ENCODE results near the gene EPN1.
"Not testable (repeated sequence)": the region's sequence is repeated elsewhere in the genome, so short reads cannot be mapped to it uniquely, and the experiment has no call there.

The EPN1 gene

DNA sequence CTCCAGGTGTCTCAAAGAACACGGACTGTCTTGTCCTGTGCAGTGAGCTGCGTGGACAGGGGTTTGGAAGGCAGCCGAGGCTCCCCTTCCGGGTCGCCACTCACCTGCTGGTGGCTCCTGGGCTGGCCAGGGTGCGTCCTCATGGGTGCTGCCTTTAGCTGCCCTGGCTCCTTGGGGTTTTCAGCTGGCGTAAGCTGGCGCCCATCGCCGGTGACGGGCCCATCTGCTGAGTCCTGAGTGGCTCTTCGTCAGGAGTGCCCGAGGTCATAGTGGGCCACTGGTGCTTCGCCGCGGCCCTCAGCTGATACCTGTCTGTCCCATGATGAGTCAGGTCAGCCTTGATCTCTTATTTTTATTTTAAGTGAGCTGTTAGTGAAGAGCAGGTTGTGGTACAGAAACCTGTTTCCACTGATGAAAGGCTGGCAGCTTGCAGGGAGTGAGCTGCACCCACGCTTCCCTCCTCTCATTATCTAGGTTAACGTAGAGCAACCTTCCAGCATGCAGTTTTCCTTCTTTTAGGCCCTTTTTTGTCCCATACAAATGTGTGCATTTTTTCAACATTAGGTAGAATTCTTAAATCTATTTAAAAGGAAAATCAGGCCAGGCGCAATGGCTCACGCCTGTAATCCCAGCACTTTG lies 18.4 kb downstream of the EPN1 start:
- no peak for DNase-seq (ENCODE audit: low read depth)

DNA sequence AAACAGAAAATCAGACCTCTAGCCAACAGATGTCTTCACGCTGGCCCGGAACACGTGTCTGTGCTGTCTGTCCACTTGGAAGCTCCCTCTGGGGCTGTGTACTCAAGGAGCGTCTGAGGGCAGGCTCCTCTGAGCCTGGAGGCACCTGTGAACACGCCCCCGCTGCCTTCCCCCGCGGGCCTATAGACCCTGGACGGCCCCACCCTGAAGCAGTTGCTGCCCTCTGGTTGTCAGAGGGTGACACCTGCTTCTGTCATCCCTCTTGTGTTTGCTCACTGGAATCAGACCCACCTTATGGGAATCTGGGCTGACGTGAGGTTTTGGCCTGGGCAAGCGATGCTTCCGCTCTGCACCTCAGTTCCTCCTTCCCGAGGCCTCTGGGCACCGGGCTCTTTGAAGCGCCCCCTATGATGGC lies 19.2 kb downstream of the EPN1 start:
- DNase-seq (ENCODE audit: low read depth): no peak

DNA sequence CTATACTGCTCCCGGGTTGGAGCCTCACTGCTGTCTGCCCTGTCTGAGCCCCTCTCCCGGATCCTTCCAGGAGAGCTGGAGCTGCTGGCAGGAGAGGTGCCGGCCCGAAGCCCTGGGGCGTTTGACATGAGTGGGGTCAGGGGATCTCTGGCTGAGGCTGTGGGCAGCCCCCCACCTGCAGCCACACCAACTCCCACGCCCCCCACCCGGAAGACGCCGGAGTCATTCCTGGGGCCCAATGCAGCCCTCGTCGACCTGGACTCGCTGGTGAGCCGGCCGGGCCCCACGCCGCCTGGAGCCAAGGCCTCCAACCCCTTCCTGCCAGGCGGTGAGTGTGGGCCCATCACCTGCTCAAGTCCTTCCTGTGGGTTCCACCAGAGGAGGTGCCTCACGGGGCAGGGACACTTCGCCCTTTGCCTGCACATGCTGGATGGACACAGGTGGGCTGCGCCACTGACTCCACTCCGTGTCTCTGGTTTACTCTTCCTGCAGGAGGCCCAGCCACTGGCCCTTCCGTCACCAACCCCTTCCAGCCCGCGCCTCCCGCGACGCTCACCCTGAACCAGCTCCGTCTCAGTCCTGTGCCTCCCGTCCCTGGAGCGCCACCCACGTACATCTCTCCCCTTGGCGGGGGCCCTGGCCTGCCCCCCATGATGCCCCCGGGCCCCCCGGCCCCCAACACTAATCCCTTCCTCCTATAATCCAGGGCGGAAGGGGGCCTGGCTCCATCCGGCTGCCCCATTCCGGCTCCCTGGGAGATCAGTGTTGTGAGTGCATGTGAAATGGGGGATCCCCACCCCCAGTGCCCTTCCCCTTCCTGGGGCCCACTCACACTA lies 19.8 kb downstream of the EPN1 start:
- DNase-seq (ENCODE audit: low read depth): no peak

DNA sequence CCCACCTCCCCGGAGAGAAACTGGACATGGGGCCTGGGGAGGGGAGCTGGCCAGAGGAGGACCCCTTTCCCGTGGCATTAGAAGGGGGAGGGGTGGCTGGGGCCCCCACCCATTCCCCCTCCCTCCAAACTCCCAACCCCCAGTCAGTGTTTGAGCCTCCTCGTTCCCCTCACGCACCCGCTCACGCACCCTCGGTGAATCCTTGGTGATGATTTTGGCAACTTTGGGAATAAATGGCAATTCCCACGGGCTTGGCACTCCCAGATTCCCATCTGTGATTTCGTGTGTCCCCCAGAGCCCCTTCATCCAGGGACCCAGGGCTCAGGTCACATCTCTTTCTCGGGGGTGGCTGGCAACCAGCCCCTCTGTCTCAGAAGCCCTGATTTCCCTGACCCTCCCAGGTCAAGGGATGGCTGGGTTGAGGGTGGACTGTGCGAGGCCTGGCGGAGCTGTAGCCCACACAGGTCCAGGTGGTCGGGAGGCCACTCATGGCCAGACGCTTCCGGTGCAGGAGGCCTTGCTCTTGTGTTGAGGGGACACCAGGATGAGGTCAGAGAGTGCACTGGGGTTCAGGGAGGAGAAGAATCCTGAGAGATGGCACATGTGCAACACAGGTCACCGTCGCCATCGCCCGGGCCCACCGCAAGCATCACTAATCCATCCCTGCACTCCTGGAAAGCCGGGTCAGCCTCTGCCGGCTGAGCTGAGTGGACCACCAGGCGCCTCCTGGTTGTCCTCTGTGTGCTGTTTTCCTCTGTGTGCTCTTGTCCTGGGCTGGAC lies 20.7 kb downstream of the EPN1 start:
- no peak for DNase-seq (ENCODE audit: low read depth)

DNA sequence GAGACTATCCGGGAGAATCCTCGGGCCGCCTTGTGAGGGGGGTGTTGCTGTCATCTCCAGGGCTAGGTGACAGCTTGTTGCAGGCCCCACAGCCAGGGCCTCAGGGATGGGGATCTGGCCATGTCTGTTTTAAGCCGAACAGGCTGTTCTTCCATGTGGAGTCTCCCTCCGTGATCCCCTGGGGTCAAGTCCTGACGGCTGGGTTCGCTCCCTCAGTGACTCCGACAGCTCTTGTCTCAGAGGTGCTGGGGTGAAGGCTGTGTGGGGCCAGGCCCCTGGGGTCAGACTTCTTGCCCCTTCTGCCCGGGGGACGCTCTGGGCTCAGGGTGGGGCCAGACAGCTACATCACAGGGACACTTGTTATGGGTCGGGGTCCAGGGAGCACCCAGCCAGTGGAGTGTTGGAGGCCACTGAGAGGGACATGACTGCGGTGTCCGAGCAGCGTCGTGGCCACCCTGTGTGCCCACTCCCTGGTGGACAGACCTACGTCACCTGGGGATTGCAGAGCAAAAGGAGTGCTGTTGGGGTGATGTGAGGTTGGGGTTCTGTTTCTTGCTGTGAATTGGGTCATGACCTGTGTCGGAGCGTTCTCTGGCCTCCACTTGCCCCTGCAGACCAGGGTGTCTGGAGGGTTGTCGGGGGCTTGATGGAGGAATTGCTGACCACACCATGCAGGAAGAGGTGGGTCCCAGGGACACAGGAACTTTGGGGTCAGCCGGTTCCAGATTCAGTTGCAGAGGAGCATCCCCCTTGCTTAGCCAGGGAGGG lies 21.5 kb downstream of the EPN1 start:
- DNase-seq (ENCODE audit: low read depth): no peak

DNA sequence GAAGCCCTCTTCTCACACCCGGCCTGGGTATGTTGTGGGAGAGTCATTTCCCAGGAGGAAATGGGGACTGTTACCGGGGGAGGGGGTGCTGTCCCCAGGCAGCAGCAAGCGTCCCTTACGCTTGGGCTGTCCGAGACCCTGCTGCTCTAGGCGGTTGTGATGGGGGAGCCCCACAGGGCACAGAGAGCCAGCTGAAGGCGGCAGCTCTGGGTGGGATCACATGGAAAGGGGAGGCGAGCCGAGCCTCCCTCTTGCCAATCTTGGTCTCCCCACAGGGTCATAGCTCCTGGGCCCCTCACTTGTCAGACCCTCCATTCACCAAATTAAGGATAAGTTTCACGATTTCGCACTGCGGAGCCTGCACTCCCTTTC lies 22.0 kb downstream of the EPN1 start:
- DNase-seq (ENCODE audit: low read depth): no peak

DNA sequence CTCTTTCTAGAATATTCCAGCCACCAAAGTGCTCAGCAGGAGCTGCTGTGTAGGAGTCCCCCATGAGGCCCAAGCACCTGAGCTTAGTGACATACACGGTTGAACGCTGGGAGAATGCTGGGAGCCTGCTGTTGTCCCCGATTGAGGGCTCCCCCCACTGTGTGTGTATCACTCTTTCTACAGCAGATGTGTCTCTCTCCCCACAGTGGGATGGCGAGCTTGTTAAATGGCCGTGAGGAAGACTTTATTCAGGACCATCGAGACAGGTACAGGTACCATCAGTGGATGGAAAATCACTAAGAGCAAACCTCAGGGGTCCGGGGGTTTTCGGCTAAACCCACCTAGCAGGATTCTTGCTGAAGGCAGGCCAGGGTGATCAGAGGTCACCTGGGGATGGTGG lies 22.7 kb downstream of the EPN1 start:
- DNase-seq (ENCODE audit: low read depth): no peak

DNA sequence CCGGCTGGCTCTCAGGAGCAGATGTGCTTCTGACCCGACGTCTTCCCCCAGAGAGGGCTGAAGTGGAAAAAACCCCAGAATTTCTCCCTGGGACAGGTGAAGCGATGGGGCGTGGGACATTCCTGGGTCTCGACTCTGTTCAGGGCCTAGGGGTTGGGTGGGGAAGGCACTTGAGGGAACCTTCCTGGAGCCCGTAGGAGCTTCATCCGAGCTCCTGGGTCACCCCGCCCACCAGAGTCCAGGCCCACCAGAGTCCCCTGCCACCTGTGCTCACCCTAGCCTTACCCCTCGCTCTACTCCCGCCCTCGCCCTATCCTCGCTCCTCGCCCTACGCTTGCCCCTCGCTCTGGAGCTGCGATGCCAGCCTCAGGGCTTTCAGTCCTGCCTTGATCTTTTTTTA lies 23.2 kb downstream of the EPN1 start:
- no peak for DNase-seq (ENCODE audit: low read depth)

DNA sequence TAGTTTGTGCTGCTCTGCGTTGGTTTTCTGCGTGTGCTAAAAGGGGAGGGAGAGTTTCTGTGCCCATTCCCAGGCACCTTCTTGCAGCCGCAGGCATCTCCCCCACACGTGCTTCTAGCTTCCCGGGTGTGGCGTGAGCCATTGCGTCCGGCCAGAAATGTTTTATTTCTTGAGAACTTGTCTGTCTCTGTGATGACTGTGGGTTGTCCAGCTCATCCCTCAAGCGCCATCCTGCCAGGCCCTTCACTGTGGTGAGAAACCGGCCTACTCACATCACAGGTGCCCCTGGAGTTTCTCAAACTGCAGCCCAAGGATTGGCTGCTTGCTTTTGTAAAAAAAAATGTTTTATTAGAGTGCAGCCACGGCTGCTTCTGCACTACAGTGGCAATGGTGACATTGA lies 24.2 kb downstream of the EPN1 start:
- no peak for DNase-seq (ENCODE audit: low read depth)

DNA sequence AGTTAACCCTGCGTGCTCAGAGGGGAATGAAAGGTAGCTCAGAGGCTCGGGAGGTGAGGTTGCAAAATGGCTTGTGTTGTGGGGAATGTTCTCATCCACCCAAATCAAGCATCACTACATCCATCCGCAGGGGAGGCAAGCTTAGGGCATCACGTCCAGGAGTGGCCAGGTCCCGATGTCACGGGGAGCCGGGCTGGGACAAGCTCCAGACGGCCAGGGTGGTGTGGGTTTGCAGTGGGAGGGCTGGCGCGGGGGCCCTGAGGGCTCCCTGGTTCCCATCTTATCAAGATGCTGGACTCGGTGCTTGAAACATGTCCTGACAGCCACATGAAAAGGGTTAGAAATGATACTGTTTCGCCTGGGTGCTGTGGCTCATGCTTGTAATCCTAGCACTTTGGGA lies 25.8 kb downstream of the EPN1 start:
- DNase-seq (ENCODE audit: low read depth): no peak

DNA sequence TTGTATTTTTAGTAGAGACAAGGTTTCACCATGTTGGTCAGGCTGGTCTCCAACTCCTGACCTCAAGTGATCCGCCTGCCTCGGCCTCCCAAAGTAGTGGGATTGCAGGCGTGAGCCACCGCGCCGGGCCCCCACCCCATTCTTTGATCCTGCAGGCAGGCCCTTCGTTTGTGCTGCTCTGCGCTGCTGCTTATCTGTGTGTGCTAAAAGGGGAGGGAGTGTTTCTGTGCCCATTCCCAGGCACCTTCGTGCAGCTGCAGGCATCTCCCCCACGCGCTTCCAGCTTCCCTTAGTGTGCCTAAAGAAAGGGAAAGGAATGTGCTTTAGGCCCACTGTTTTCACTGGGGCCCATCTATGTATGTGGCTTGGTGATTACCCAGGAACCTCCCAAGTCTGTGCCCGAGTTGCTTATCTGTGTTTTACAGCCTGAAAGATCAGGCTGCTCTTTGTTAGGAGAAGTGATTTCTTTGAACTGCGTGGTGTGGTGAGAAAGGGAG lies 27.2 kb downstream of the EPN1 start:
- DNase-seq (ENCODE audit: low read depth): no peak

DNA sequence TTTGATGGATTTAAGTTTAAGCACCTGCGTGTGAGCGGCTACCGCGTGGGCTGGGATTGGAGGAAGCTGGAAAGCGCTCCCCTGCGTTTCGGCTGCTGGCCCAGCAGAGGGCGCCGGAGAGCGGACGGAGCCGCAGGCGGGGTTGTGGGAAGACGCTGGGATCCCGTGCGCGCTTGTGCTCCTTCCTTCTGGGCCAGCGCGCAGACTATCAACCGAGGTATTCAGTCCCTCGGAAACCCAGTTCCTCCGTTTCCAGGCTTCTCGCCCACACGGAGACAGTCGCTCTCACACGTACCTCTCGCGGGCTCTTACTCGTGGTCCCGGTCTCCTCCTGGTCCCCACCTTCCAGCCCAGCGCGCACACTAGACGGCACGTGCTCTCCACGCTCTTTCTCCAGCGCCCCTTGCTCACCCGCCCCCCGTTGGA lies 28.8 kb downstream of the EPN1 start:
- DNase-seq (ENCODE audit: low read depth): no peak

DNA sequence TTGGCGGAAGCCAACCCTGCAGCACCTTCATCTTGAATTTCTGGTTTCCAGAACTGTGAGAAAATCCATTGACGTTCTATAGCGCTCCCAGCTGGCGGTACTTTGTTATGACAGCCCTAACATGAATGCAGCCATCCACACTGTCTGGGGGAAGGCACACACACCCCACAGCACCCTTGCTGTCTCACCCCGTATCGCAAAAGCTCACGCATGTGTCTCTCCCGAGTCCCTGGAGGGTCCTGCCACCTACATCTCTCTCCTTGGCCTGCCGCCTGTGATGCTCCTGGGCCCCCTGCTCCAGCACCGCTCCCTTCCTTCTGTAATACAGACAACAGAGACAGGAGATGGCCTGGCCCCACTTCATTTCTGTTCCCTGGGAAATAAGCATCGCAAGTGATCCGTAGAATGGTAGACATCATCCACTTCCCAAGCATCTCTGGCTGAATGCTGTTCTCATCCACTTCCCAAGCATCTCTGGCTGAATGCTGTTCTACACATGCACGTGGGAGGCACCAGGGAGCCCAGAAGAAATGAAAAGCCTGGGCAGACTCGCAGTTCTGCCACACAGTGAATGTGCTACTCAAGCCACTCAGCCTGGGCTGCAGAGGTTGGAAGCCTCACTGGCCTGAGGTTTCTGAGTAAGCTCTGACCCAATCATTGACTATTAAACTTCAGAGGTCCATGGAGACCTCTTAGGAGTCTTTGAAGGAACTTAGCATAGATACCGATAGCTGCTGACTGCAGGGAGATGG lies 29.6 kb downstream of the EPN1 start:
- DNase-seq (ENCODE audit: low read depth): no peak

DNA sequence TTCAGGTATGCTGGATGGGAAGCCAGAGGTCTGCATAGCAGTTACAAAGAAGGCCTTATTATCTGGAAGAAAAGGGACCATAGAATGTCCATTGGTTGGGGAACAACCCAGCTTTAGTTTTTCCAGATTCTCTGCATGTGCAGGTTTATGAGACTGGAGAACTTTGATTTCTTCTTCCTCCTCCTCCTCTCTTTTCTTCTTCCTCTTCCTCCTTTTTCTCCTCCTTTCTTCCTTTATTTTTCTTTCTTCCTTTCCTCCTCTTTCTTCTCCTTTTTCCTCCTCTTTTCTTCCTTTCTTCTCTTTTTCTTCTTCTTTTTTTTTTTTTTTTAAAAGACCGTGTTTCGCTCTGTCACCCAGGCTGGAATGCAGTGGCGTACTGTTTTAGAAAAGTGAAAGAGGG lies 30.9 kb downstream of the EPN1 start:
- no peak for DNase-seq (ENCODE audit: low read depth)

DNA sequence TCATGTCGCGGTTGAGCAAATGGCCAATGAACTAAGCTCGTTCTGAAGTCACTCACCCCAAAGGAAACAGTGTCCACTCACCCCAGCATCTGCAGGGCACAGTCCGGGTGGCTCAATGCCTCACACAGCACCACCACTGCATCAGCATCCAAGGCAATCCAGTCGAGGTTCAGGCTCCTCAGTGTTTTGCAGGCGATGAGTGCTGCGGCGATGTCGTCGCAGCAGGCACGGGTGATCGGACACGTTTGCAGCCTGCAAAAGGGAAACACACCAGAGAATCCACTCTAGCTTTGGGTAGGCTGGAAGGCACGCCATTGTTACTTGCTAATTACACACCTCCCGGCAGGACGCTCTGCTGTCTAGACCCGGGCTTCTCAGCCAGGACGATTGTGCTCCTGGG lies 36.7 kb downstream of the EPN1 start:
- no peak for DNase-seq (ENCODE audit: low read depth)

DNA sequence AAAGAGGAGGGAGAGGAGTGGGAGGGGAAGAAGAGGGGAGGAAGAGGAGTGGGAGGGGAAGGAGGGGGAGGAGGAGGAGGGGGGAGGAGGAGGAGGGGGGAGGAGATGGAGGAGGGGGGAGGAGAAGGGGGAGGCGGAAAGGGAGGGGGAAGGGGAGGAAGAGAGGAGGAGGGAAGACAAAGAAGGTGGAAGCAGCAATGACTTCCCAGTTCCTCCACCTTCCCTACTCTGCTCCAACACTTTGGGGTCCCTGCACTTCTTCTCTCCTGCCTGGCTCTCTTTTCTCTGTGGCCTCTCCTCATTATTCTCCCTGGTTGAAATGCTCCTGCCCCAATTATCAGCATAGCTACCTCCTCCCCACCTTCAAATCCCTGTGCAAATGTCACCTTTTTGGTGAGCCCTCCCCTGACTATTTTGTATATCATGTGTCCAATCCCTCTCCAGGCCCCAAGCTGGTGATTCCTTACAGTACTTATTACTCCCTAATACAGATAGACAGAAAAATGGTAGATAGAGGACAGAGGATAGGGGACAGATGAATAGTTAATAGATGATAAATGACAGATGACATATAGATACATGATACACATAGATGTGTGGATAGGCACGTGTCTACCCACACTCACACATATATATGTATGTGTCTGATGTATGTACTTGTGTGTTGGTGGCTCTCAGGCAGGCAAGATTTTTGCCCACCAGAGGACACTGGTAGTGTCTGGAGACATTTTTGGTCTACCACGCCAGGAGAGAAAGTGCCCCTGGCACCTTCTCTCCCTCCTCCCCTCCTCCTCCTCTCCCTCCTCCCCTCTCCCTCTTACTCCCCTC lies 38.0 kb downstream of the EPN1 start:
- DNase-seq (ENCODE audit: low read depth): no peak

DNA sequence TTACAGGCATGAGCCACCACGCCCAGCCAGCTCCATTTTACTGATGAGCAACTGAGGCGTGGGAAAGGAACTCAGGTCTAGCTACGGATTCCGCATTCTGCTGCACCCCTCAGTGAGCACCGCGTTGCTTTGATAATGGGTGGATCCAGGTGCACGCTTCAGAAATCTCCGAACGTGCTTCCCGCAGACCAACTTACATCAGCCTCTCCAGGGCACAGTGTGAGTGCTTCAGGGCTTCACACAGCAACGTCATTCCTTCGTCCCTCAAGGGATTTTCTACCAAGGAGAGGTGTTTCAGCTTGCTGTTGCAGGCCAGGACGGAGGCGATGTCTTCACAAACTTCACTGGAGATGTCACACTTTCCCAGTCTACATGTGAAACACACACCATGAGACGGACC lies 41.5 kb downstream of the EPN1 start:
- DNase-seq (ENCODE audit: low read depth): no peak

DNA sequence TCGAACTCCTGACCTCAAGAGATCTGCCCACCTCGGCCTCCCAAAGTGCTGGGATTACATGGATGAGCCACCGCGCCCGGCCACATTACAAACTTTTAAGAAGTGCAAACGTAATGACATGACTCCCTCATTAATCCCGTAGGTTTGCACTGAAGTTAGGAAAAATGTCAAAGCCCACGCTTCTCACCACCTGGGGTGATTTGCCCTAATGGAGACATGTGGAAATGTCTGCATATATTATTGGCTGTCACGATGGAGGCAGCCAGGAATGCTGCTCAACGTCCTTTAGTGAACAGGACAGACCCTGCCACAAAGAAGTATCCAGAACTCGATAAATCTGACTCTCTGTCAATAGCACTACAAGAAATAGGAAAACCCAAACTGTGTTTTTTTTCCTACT lies 42.2 kb downstream of the EPN1 start:
- no peak for DNase-seq (ENCODE audit: low read depth)

DNA sequence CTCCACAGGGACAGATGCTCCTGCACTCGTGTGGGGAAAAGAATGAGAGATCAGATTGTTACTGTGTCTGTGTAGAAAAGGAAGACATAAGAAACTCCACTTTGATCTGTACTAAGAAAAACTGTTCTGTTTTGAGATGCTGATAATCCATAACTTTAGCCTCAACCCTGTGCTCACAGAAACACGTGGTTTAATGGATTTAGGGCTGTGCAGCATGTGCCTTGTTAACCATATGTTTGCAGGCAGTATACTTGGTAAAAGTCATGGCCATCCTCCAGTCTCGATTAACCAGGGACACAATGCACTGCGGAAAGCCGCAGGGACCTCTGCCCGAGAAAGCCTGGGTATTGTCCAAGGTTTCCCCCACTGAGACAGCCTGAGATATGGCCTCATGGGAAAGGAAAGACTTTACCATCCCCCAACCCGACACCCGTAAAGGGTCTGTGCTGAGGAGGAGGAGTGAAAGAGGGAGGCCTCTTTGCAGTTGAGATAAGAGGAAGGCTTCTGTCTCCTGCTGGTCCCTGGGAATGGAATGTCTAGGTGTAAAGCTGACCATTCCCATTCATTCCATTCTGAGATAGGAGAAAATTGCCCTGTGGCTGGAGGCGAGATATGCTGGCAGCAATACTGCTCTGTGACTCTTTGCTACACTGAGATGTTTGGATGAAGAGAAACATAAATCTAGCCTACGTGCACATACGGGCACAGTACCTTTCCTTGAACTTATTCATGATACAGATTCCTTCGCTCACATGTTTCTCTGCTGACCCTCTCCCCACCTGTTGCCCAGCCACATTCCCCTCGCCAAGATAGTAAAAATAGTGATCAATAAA lies 43.1 kb downstream of the EPN1 start:
- DNase-seq (ENCODE audit: low read depth): not testable (repeated sequence)
